Ectodermal cell (in vitro differentiated cells): ENCODE data around the gene DPYD.

Experiments
- H3K27ac ChIP-seq: 2 replicates; pipeline ENCODE4 v1.7.0; 2013; ENCODE audit warnings: mild to moderate bottlenecking, low read depth, low read length; ENCODE audit not compliant: insufficient read depth, poor library complexity, severe bottlenecking
- H3K27me3 ChIP-seq: 2 replicates; pipeline ENCODE4 v1.7.0; 2013; ENCODE audit warnings: mild to moderate bottlenecking, low read length; ENCODE audit not compliant: insufficient read depth, control insufficient read depth, poor library complexity, severe bottlenecking
- H3K36me3 ChIP-seq: one replicate; pipeline ENCODE4 v1.7.0; 2013; ENCODE audit warnings: low read length; ENCODE audit not compliant: control insufficient read depth, insufficient read depth
- H3K4me1 ChIP-seq: one replicate; pipeline ENCODE4 v1.7.0; 2013; ENCODE audit warnings: low read length; ENCODE audit not compliant: control insufficient read depth, insufficient read depth
- H3K4me3 ChIP-seq: 2 replicates; pipeline ENCODE4 v1.7.0; 2013; ENCODE audit warnings: low read depth, low read length, control low read depth; ENCODE audit not compliant: insufficient read depth
- H3K9me3 ChIP-seq: 2 replicates; pipeline ENCODE4 v1.7.0; 2013; ENCODE audit warnings: mild to moderate bottlenecking, low read length, moderate library complexity; ENCODE audit not compliant: control insufficient read depth
- WGBS, 2 experiments: methylation state at CpG; one replicate each; pipeline ENCODE4 v1.1.7; 2013; ENCODE audit warnings: missing lambda C conversion rate in 2 of 2; 5-methylcytosine and 5-hydroxymethylcytosine counted together

Gene DPYD

DNA sequence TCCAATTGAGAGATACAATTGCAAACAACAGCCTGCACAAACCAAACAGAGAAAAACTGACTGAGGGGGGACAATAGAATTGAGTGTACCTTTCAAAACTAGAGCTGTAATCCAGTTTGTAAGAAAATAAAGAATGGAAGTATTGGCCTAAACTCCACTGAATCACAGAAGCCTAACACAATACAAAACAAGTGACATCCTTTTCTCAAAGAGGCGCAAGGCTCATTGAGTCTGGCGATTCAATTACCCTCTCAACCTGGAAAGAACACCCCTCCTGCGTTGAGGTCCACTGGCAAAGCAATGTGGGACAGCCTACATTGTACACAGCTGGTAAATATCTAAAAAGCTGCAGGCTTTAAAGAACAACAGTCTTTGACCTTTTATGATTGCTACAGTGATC lies 182.6 kb downstream of the DPYD start:
- Histone ChIP-seq H3K27me3 (no peaks in the 10 kb centered on the region), H3K27ac (no peak overlapping the region), H3K4me3 (no peak overlapping the region), H3K4me1 (peaks cover 5% of the 10 kb centered on the region), H3K36me3 (no peaks in the 10 kb centered on the region), H3K9me3 (no peaks in the 10 kb centered on the region)
- WGBS, 2 experiments: 76 to 87% methylated on average over 3 of the region's 3 CpGs

DNA sequence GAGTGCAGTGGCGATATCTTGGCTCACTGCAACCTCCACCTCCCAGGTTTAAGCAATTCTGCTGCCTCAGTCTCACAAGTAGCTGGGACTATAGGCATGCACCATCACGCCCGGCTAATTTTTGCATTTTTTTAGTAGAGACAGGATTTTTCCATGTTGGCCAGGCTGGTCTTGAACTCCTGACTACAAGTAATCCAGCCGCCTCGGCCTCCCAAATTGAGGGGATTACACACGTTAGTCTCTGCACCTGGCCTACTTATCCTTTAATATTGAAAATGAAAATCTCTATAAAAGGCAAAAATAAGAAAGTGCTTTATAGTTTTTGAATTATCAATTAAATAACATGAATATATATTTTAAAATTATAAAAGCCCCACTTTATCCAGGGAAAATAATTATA lies 190.6 kb downstream of the DPYD start:
- Histone ChIP-seq H3K9me3 (no peaks in the 10 kb centered on the region), H3K36me3 (no peaks in the 10 kb centered on the region), H3K27me3 (no peaks in the 10 kb centered on the region), H3K4me3 (no peak overlapping the region), H3K4me1 (no peaks in the 10 kb centered on the region), H3K27ac (no peak overlapping the region)
- WGBS, 2 experiments: 86 to 90% methylated on average over 6 of the region's 6 CpGs

GRCh38 chr1:97728436-97728835 lies 192.4 kb downstream of the DPYD start:
- no peaks in the 10 kb centered on the region for H3K9me3 ChIP-seq
- WGBS, 2 experiments: 93 to 100% methylated on average over 1 of the region's 1 CpG
- H3K4me3 ChIP-seq: no peak overlapping the region
- no peaks in the 10 kb centered on the region for H3K36me3 ChIP-seq
- H3K27ac ChIP-seq: no peak overlapping the region
- H3K27me3 ChIP-seq: no peaks in the 10 kb centered on the region
- H3K4me1 ChIP-seq: no peaks in the 10 kb centered on the region

- Histone ChIP-seq H3K36me3 (no peaks in the 10 kb centered on the region), H3K27me3 (no peaks in the 10 kb centered on the region), H3K4me1 (no peaks in the 10 kb centered on the region), H3K27ac (no peak overlapping the region), H3K9me3 (no peaks in the 10 kb centered on the region), H3K4me3 (no peak overlapping the region)
Observed at GRCh38 chr1:97727029-97727428, 193.8 kb downstream of the DPYD start.

DNA sequence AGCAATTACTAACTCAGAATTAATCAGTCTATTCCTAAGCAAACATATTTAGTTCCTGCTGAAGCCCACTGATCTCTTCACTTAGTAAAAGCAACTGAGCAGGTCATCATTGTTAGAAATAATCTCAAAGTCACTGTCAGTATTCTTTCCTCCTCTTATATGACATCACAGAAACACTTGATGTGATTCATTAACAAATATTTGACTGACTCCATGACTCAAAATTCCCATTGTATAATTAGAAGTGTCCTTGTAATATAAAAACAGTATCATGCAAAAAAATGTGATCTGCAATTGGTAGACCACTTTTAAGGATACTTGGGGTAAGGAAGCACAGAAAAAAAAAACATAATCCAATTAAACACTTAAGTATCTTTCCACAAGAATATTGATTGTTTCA lies 194.4 kb downstream of the DPYD start:
- Histone ChIP-seq H3K4me3 (no peak overlapping the region), H3K27ac (no peak overlapping the region), H3K27me3 (no peaks in the 10 kb centered on the region), H3K4me1 (no peaks in the 10 kb centered on the region), H3K9me3 (no peaks in the 10 kb centered on the region), H3K36me3 (no peaks in the 10 kb centered on the region)

GRCh38 chr1:97721221-97721620 lies 199.6 kb downstream of the DPYD start:
- Histone ChIP-seq H3K4me1 (no peaks in the 10 kb centered on the region), H3K9me3 (no peaks in the 10 kb centered on the region), H3K36me3 (no peaks in the 10 kb centered on the region), H3K4me3 (no peak overlapping the region), H3K27me3 (no peaks in the 10 kb centered on the region), H3K27ac (no peak overlapping the region)
- 89% methylated on average over 2 of the region's 2 CpGs; no CpG with 5 or more reads in 1 of the 2 experiments for WGBS, 2 experiments

DNA sequence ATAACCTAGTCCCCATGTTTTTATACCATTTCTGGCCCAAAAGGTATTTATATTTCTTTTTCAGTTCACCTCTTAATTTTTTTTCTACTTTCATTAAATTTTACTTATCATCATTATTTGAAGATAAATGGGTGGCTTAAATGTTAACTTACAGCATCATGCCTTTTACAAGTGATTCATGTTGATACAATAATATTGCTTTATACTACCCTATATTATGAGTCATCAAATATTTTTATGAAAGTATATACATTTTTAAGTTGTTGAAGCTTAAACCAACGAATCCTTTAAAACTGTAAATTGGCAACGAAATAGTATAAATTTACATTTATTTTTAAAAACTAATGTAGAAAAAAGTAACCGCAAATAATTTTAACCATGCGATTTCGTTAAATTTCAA lies 207.9 kb downstream of the DPYD start:
- no peaks in the 10 kb centered on the region for H3K4me1 ChIP-seq
- no peak overlapping the region for H3K4me3 ChIP-seq
- H3K27me3 ChIP-seq: no peaks in the 10 kb centered on the region
- no peaks in the 10 kb centered on the region for H3K36me3 ChIP-seq
- no peak overlapping the region for H3K27ac ChIP-seq
- 100% methylated on average over 2 of the region's 5 CpGs; no CpG with 5 or more reads in 1 of the 2 experiments for WGBS, 2 experiments
- H3K9me3 ChIP-seq: no peaks in the 10 kb centered on the region

DNA sequence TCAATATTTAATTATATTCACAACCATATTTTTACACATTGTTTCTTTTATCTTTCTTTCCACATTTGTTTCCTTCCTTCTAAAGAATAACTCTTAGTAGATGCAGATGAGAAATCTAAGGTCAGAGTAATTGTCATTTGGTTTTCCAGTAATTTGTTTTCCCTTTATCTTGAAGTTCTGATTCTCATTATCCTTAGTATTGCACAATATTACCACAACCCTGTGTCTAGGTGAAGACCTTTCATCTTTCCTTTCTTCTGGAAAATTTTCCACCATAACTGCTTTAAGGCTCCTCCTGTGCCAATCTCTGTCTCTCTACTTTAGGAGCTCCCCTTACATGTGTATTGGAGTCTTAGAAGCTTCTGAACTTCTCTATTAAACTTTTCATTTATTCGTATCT lies 209.0 kb downstream of the DPYD start:
- no peaks in the 10 kb centered on the region for H3K36me3 ChIP-seq
- H3K27me3 ChIP-seq: no peaks in the 10 kb centered on the region
- H3K9me3 ChIP-seq: no peaks in the 10 kb centered on the region
- no peak overlapping the region for H3K4me3 ChIP-seq
- 90% methylated on average over 1 of the region's 1 CpG; no CpG with 5 or more reads in 1 of the 2 experiments for WGBS, 2 experiments
- no peaks in the 10 kb centered on the region for H3K4me1 ChIP-seq
- no peak overlapping the region for H3K27ac ChIP-seq

DNA sequence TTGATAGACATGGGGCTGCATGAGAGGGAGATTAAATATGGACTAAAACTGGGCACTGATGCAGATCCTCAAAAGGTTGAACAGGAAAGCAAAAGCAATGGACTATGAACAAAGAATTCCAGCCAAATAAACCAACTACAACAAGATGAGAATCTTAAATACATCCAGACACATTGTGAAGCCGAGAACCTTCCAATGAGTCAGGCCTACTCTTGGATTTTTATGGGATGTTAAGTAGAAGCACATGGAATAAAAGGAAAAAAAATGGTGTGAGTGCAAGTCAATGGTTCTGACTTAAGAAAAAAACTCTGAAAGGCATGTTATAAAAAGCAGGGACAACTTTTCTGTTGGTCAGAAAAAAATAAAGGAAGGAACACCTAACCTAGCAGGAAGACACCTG lies 227.2 kb downstream of the DPYD start:
- Histone ChIP-seq H3K36me3 (no peaks in the 10 kb centered on the region), H3K4me3 (no peak overlapping the region), H3K4me1 (no peaks in the 10 kb centered on the region), H3K27ac (no peak overlapping the region), H3K9me3 (no peaks in the 10 kb centered on the region), H3K27me3 (no peaks in the 10 kb centered on the region)
- 88 to 100% methylated on average over 1 of the region's 1 CpG for WGBS, 2 experiments

GRCh38 chr1:97691325-97691724 lies 229.5 kb downstream of the DPYD start:
- H3K4me1 ChIP-seq: no peaks in the 10 kb centered on the region
- no peaks in the 10 kb centered on the region for H3K36me3 ChIP-seq
- H3K4me3 ChIP-seq: no peak overlapping the region
- no peaks in the 10 kb centered on the region for H3K27me3 ChIP-seq
- H3K9me3 ChIP-seq: no peaks in the 10 kb centered on the region
- H3K27ac ChIP-seq: no peak overlapping the region

GRCh38 chr1:97685360-97685759 lies 235.5 kb downstream of the DPYD start:
- Histone ChIP-seq H3K27me3 (no peaks in the 10 kb centered on the region), H3K27ac (no peak overlapping the region), H3K4me3 (no peak overlapping the region), H3K4me1 (no peaks in the 10 kb centered on the region), H3K36me3 (no peaks in the 10 kb centered on the region), H3K9me3 (no peaks in the 10 kb centered on the region)
- 90 to 100% methylated on average over 2 of the region's 2 CpGs for WGBS, 2 experiments
